ENCODE data around the gene ADAMTS16.

DNA sequence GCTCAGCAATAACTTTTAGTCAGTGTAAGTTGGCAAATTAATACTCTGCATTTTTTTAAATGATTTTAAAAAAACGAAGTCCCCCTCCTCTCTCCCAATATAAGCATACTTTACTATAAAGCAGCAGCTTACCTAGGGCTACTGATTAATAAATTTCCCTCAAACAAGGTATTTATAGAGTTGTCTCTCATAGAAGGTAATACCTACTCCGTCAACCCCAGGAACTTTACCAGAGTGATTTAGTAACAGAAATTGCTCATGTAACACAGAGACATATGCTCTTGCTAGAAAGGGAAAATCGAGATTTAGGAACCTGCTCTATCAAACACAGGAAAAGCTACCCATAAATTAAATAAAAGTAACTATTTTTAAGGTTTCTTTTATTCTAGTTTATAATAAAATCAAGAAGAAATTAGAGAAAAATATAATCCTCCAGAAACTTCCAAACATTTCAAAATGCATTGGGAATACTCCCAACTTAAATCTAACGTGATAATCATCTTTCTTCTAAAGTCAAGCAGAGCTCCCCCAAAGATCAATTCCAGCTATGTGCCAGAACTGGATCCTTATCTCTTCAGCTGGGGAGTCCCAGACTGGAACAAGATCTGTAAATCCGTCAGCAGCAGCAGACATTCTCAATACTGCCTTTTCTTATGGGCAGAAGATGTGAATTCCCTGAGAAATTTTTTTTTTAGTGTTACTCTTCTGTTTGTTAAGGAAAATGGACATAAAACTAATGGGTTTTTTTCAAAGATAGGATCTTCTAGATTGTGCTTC is 69.6 kb downstream of the ADAMTS16 start:
- no peak for TF ChIP-seq POLR2A (IDR thresholded peaks at IDR 0.05)
- TF ChIP-seq, protein P1, sequence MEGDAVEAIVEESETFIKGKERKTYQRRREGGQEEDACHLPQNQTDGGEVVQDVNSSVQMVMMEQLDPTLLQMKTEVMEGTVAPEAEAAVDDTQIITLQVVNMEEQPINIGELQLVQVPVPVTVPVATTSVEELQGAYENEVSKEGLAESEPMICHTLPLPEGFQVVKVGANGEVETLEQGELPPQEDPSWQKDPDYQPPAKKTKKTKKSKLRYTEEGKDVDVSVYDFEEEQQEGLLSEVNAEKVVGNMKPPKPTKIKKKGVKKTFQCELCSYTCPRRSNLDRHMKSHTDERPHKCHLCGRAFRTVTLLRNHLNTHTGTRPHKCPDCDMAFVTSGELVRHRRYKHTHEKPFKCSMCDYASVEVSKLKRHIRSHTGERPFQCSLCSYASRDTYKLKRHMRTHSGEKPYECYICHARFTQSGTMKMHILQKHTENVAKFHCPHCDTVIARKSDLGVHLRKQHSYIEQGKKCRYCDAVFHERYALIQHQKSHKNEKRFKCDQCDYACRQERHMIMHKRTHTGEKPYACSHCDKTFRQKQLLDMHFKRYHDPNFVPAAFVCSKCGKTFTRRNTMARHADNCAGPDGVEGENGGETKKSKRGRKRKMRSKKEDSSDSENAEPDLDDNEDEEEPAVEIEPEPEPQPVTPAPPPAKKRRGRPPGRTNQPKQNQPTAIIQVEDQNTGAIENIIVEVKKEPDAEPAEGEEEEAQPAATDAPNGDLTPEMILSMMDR (IDR thresholded peaks at IDR 0.05 in 4 of 5, conservative IDR thresholded peaks at IDR 0.05 in 1 of 5): no peak
